Left hindlimb (tissue), 1 donor: Measurements from ENCODE around the gene POLR1E.

Experiments used
- DNase-seq: peaks from one replicate; pipeline ENCODE4 v3.0.0-alpha.2; 2018

The POLR1E gene

GRCh38 chr9:37485389-37486255, at the start of gene POLR1E:
TSS of gene POLR1E (plus strand) at chr9:37485948. CDS start at chr9:37486048, 100 bp downstream.
- DNase-seq = peak; percentile 92

GRCh38 chr9:37436540-37436939, 49.2 kb upstream of the POLR1E start:
- DNase-seq = no peak

- no peak for DNase-seq
These were observed 48.7 kb upstream of the POLR1E start for GRCh38 chr9:37437010-37437409.

- no peak for DNase-seq
These were observed 48.1 kb upstream of the POLR1E start for GRCh38 chr9:37437621-37438020.

GRCh38 chr9:37438359-37438758, 47.4 kb upstream of the POLR1E start:
- DNase-seq = no peak

- no peak for DNase-seq
These were observed 43.9 kb upstream of the POLR1E start for GRCh38 chr9:37441776-37442370.

GRCh38 chr9:37442556-37442955, 43.2 kb upstream of the POLR1E start:
- no peak for DNase-seq

GRCh38 chr9:37443566-37443965, 42.2 kb upstream of the POLR1E start:
- no peak for DNase-seq

- no peak for DNase-seq
These were observed 40.9 kb upstream of the POLR1E start for GRCh38 chr9:37444890-37445289.

- DNase-seq = no peak
These were observed 39.9 kb upstream of the POLR1E start for GRCh38 chr9:37445832-37446231.

- no peak for DNase-seq
These were observed 39.3 kb upstream of the POLR1E start for GRCh38 chr9:37446401-37446800.

- DNase-seq = no peak
These were observed 38.6 kb upstream of the POLR1E start for GRCh38 chr9:37447111-37447510.

- no peak for DNase-seq
These were observed 35.7 kb upstream of the POLR1E start for GRCh38 chr9:37449862-37450632.

- DNase-seq = no peak
These were observed 34.1 kb upstream of the POLR1E start for GRCh38 chr9:37451628-37452027.

GRCh38 chr9:37452611-37453010, 33.1 kb upstream of the POLR1E start:
- no peak for DNase-seq

GRCh38 chr9:37453827-37454226, 31.9 kb upstream of the POLR1E start:
- DNase-seq = no peak

- DNase-seq = no peak
These were observed 31.5 kb upstream of the POLR1E start for GRCh38 chr9:37454238-37454637.

GRCh38 chr9:37455884-37456647, 29.7 kb upstream of the POLR1E start:
- no peak for DNase-seq

- DNase-seq = no peak
These were observed 28.9 kb upstream of the POLR1E start for GRCh38 chr9:37456817-37457216.

GRCh38 chr9:37464006-37464405, 21.7 kb upstream of the POLR1E start:
- DNase-seq = no peak

GRCh38 chr9:37464426-37465248, 21.1 kb upstream of the POLR1E start:
- no peak for DNase-seq
